ENCODE data around the gene SHISAL2A. TPM values are rescaled to one million over a fixed set of nuclear protein-coding genes. Genes with fewer than 3 reads are reported as not detected.

Gene SHISAL2A
- total RNA-seq, 1 donor from 2014 or later, result not detected

DNA sequence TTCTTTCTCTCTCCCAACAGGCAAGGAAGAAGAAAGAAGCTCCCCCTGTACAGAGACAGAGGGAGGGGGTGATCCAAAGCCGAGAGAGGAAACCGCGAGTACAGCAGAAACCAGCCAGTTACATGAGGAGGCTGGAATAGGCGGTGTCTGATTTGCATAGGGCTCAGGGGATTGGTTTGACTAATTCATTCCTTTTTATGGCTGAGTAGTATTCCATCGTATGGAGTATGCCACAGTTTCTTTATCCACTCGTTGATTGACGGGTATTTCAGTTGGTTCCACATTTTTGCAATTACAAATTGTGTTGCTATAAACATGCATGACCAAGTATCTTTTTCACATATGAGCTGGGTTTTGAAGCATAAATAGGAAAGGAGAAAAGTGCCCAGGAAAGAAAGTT is 34.2 kb upstream of the SHISAL2A start:
- Histone ChIP-seq H4K20me1 (ENCODE audit: insufficient read depth, low read length) (no peaks in the 10 kb centered on the region), H2AFZ (ENCODE audit: low read depth, low read length) (no peak overlapping the region), H3K9me3 (ENCODE audit: insufficient read depth, low read depth, low read length) (no peaks in the 10 kb centered on the region), H3K4me2 (ENCODE audit: low read length) (no peak overlapping the region), H3K36me3 (ENCODE audit: insufficient read depth, low read length) (no peaks in the 10 kb centered on the region), H3K9ac (ENCODE audit: low read length) (no peak overlapping the region), H3K79me2 (ENCODE audit: insufficient read depth, low read length) (peaks cover 3% of the 10 kb centered on the region), H3K27ac (ENCODE audit: low read depth, low read length) (no peak overlapping the region), H3K4me3 (ENCODE audit: insufficient read depth, low read depth, low read length) (no peak overlapping the region), H3K4me1 (ENCODE audit: insufficient read depth, low read length) (peaks cover 12% of the 10 kb centered on the region), H3K27me3 (ENCODE audit: insufficient read depth, low read length) (peaks cover 4% of the 10 kb centered on the region)
- no peak for DNase-seq (ENCODE audit: low read depth)
- Mint-ChIP-seq H3K9me3 (ENCODE audit: unreplicated experiment) (peaks cover 2% of the 10 kb centered on the region), H3K4me3 (ENCODE audit: unreplicated experiment) (no peak overlapping the region), H3K27ac (ENCODE audit: unreplicated experiment) (no peak overlapping the region), H3K27me3 (ENCODE audit: low read depth, unreplicated experiment) (peaks cover 33% of the 10 kb centered on the region), H3K36me3 (ENCODE audit: low read depth, unreplicated experiment) (no peaks in the 10 kb centered on the region), H3K4me1 (ENCODE audit: low read depth, unreplicated experiment) (peaks cover under 1% of the 10 kb centered on the region)
- no peak for FAIRE-seq
- no peak for TF ChIP-seq EZH2 (IDR thresholded peaks at IDR 0.05; ENCODE audit: insufficient read depth, low read length)
- TF ChIP-seq, protein P1, sequence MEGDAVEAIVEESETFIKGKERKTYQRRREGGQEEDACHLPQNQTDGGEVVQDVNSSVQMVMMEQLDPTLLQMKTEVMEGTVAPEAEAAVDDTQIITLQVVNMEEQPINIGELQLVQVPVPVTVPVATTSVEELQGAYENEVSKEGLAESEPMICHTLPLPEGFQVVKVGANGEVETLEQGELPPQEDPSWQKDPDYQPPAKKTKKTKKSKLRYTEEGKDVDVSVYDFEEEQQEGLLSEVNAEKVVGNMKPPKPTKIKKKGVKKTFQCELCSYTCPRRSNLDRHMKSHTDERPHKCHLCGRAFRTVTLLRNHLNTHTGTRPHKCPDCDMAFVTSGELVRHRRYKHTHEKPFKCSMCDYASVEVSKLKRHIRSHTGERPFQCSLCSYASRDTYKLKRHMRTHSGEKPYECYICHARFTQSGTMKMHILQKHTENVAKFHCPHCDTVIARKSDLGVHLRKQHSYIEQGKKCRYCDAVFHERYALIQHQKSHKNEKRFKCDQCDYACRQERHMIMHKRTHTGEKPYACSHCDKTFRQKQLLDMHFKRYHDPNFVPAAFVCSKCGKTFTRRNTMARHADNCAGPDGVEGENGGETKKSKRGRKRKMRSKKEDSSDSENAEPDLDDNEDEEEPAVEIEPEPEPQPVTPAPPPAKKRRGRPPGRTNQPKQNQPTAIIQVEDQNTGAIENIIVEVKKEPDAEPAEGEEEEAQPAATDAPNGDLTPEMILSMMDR (IDR thresholded peaks at IDR 0.05; ENCODE audit: insufficient read depth, low read depth, low read length), result no peak

DNA sequence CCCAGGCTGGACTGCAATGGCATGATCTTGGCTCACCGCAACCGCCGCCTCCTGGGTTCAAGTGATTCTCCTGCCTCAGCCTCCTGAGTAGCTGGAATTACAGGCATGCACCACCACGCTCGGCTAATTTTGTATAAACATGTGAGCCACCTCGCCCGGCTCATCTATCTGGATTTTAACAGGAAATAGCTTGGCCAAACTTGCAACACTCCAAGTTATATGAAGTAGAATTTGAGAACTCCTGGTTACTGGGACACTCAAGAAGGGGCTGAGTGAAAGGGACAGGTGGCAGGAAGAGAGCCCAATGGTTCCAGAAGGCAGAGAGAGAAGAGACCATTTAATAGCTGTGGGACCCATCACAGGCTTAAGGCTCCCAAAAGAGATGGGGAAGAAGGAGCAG is 33.7 kb upstream of the SHISAL2A start:
- Histone ChIP-seq H3K9me3 (ENCODE audit: insufficient read depth, low read depth, low read length) (no peaks in the 10 kb centered on the region), H3K27me3 (ENCODE audit: insufficient read depth, low read length) (peaks cover 4% of the 10 kb centered on the region)
- peaks cover 2% of the 10 kb centered on the region for H3K9me3 Mint-ChIP-seq (ENCODE audit: unreplicated experiment)

More for the DNA sequence above, 33.7 kb upstream of the SHISAL2A start:
- H3K36me3 Mint-ChIP-seq (ENCODE audit: low read depth, unreplicated experiment), result no peaks in the 10 kb centered on the region
- no peaks in the 10 kb centered on the region for H3K36me3 ChIP-seq (ENCODE audit: insufficient read depth, low read length)
- no peak overlapping the region for H3K4me3 ChIP-seq (ENCODE audit: insufficient read depth, low read depth, low read length)
- H3K4me1 ChIP-seq (ENCODE audit: insufficient read depth, low read length), result peaks cover 12% of the 10 kb centered on the region
- H3K4me1 Mint-ChIP-seq (ENCODE audit: low read depth, unreplicated experiment), result peaks cover 4% of the 10 kb centered on the region
- H2AFZ ChIP-seq (ENCODE audit: low read depth, low read length), result no peak overlapping the region
- no peak overlapping the region for H3K27ac ChIP-seq (ENCODE audit: low read depth, low read length)
- no peak overlapping the region for H3K27ac Mint-ChIP-seq (ENCODE audit: unreplicated experiment)
- TF ChIP-seq, protein P1 (IDR thresholded peaks at IDR 0.05; ENCODE audit: insufficient read depth, low read depth, low read length), result no peak
- no peak for TF ChIP-seq EZH2 (IDR thresholded peaks at IDR 0.05; ENCODE audit: insufficient read depth, low read length)
- H3K79me2 ChIP-seq (ENCODE audit: insufficient read depth, low read length), result peaks cover 3% of the 10 kb centered on the region
- no peak overlapping the region for H3K4me2 ChIP-seq (ENCODE audit: low read length)
- H4K20me1 ChIP-seq (ENCODE audit: insufficient read depth, low read length), result no peaks in the 10 kb centered on the region
- FAIRE-seq, result no peak
- H3K4me3 Mint-ChIP-seq (ENCODE audit: unreplicated experiment), result no peak overlapping the region
- no peak overlapping the region for H3K9ac ChIP-seq (ENCODE audit: low read length)
- no peak for DNase-seq (ENCODE audit: low read depth)
- H3K27me3 Mint-ChIP-seq (ENCODE audit: low read depth, unreplicated experiment), result peaks cover 33% of the 10 kb centered on the region

All from astrocyte (in vitro differentiated cells and primary cell).